Measurements from ENCODE around the gene MACROD1. TPM values are rescaled to one million over a fixed set of nuclear protein-coding genes. Genes with fewer than 3 reads are reported as not detected.

Gene MACROD1
- total and polyA plus RNA-seq, 12 donors: 77.6 to 497 (median 115) TPM

DNA sequence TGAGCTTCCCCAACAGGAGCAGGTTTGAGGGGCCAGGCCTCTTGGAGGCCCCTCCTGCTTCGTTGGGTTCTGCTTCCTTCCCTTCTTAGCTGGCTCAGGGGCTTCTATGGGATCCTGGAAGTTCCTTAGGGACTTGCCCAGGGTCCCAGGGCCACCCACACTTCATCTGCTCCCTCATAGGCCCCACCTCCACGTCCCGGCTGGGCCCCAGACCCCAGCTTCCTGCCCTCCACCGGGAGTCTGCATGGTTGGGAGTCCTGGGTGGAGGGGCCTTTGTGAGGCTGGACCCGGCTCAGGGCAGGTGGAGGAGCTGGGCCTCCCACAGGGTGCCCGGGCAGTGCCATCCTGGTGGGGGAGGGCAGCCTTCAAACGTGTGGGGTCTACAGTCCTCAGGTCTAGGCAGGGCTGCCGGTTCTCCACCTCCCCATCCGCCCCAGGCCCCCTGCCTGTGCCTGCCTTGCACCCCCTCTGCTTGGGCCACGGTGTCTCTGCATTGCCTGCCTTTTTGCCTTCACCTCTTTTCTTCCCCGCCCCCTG is 168.0 kb downstream of the MACROD1 start:
- 81% methylated on average over 11 of the region's 11 CpGs for WGBS, 2 donors
- Histone ChIP-seq H3K27ac (no peak overlapping the region), H3K9me3 (no peaks in the 10 kb centered on the region), H3K36me3 (peaks cover 0 to 59% (median 21%) of the 10 kb centered on the region in 9 donors), H3K4me1 (peaks cover 23 to 54% (median 38%) of the 10 kb centered on the region in 9 donors), H3K27me3 (peaks cover 0 to 35% (median 0%) of the 10 kb centered on the region in 7 donors), H3K4me3 (no peak overlapping the region)
- TF ChIP-seq, protein P1, sequence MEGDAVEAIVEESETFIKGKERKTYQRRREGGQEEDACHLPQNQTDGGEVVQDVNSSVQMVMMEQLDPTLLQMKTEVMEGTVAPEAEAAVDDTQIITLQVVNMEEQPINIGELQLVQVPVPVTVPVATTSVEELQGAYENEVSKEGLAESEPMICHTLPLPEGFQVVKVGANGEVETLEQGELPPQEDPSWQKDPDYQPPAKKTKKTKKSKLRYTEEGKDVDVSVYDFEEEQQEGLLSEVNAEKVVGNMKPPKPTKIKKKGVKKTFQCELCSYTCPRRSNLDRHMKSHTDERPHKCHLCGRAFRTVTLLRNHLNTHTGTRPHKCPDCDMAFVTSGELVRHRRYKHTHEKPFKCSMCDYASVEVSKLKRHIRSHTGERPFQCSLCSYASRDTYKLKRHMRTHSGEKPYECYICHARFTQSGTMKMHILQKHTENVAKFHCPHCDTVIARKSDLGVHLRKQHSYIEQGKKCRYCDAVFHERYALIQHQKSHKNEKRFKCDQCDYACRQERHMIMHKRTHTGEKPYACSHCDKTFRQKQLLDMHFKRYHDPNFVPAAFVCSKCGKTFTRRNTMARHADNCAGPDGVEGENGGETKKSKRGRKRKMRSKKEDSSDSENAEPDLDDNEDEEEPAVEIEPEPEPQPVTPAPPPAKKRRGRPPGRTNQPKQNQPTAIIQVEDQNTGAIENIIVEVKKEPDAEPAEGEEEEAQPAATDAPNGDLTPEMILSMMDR (IDR thresholded peaks at IDR 0.05): no peak
- intact Hi-C loops (cut with DNase I): loop anchor here in 1 of 10 donors (2.0 kb wide), 1 partner anchor 153 kb away; no protein-coding TSS in a partner anchor
- ATAC-seq (no peak), DNase-seq (no peak)

GRCh38 chr11:63997104-63997700 is 168.7 kb downstream of the MACROD1 start:
- ATAC-seq: no peak

GRCh38 chr11:63996512-63996911 is 169.4 kb downstream of the MACROD1 start:
- ATAC-seq: no peak
- H3K36me3 ChIP-seq: peaks cover 0 to 71% (median 21%) of the 10 kb centered on the region in 9 donors

More at GRCh38 chr11:63997104-63997700, 168.7 kb downstream of the MACROD1 start:
- H3K27ac ChIP-seq: no peak overlapping the region
- H3K4me3 ChIP-seq: no peak overlapping the region
- peaks cover 0 to 28% (median 0%) of the 10 kb centered on the region in 7 donors for H3K27me3 ChIP-seq
- WGBS, 2 donors: 93% methylated on average over 27 of the region's 27 CpGs
- DNase-seq: no peak
- intact Hi-C loops (cut with DNase I): no loop called here
- TF ChIP-seq, protein P1 (IDR thresholded peaks at IDR 0.05): no peak
- peaks cover 0 to 64% (median 21%) of the 10 kb centered on the region in 9 donors for H3K36me3 ChIP-seq
- H3K9me3 ChIP-seq: no peaks in the 10 kb centered on the region
- H3K4me1 ChIP-seq: peaks cover 23 to 49% (median 34%) of the 10 kb centered on the region in 9 donors

DNA sequence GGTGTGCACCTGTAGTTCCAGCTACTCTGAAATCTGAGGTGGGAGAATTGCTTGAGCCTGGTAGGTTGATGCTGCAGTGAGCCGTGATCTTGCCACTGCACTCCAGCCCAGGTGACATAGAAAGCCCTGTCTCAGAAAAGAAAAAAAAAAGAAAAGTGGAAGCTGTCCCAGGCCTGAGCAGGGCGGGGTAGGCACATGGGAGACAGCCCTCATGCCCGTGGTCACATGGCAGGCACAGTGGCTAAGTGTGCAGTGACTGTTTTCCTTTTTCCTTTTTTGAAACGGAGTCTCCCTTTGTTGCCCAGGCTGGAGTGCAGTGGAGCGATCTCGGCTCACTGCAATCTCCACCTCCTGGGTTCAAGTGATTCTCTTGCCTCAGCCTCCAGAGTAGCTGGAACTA is 171.9 kb downstream of the MACROD1 start:
- 57 to 67% methylated on average over 6 of the region's 6 CpGs for WGBS, 2 donors
- Histone ChIP-seq H3K9me3 (no peaks in the 10 kb centered on the region), H3K27me3 (no peaks in the 10 kb centered on the region), H3K36me3 (peaks cover 0 to 95% (median 28%) of the 10 kb centered on the region in 9 donors), H3K27ac (no peak overlapping the region), H3K4me3 (no peak overlapping the region), H3K4me1 (peaks cover 0 to 18% (median 4%) of the 10 kb centered on the region in 9 donors)
- ATAC-seq (peak in 6 of 8 donors; percentile 29 to 61 (median 48)), DNase-seq (no peak)
- intact Hi-C loops (cut with DNase I): no loop called here
- TF ChIP-seq, protein P1 (IDR thresholded peaks at IDR 0.05): no peak

More at GRCh38 chr11:63996512-63996911, 169.4 kb downstream of the MACROD1 start:
- Histone ChIP-seq H3K27ac (no peak overlapping the region), H3K4me1 (peaks cover 19 to 42% (median 27%) of the 10 kb centered on the region in 9 donors), H3K9me3 (no peaks in the 10 kb centered on the region), H3K4me3 (no peak overlapping the region), H3K27me3 (peaks cover 0 to 21% (median 0%) of the 10 kb centered on the region in 7 donors)
- TF ChIP-seq, protein P1 (IDR thresholded peaks at IDR 0.05): no peak
- intact Hi-C loops (cut with DNase I): no loop called here
- DNase-seq: no peak
- WGBS, 2 donors: 91% methylated on average over 18 of the region's 18 CpGs
